Activated T-cell treated with anti-CD3 and anti-CD28 coated beads, Interleukin-2, amount 50 U/mL, for 24 hours (primary cell): ENCODE results near the gene CES4A.
A peak's percentile ranks its signal among the peaks of the same experiment; 100 is the strongest.
"Not testable (repeated sequence)": the region's sequence is repeated elsewhere in the genome, so short reads cannot be mapped to it uniquely, and the experiment has no call there.

ENCODE experiments used
- DNase-seq: peaks from one replicate; pipeline ENCODE4 v3.0.0-alpha.2; 2020
- H3K27ac Mint-ChIP-seq: 2 replicates; pipeline ENCODE4 v1.8.0; 2020; ENCODE audit warnings: mild to moderate bottlenecking, mixed read lengths
- H3K27me3 Mint-ChIP-seq: 2 replicates; pipeline ENCODE4 v1.8.0; 2020; ENCODE audit warnings: mixed read lengths
- H3K36me3 Mint-ChIP-seq: 2 replicates; pipeline ENCODE4 v1.8.0; 2020; ENCODE audit warnings: low read depth, mixed read lengths
- H3K4me1 Mint-ChIP-seq: 2 replicates; pipeline ENCODE4 v1.8.0; 2020; ENCODE audit warnings: low read depth, mixed read lengths
- H3K4me3 Mint-ChIP-seq: 2 replicates; pipeline ENCODE4 v1.8.0; 2020; ENCODE audit warnings: mild to moderate bottlenecking, moderate library complexity, mixed read lengths
- H3K9me3 Mint-ChIP-seq: 2 replicates; pipeline ENCODE4 v1.8.0; 2020; ENCODE audit warnings: mixed read lengths

Gene CES4A

DNA sequence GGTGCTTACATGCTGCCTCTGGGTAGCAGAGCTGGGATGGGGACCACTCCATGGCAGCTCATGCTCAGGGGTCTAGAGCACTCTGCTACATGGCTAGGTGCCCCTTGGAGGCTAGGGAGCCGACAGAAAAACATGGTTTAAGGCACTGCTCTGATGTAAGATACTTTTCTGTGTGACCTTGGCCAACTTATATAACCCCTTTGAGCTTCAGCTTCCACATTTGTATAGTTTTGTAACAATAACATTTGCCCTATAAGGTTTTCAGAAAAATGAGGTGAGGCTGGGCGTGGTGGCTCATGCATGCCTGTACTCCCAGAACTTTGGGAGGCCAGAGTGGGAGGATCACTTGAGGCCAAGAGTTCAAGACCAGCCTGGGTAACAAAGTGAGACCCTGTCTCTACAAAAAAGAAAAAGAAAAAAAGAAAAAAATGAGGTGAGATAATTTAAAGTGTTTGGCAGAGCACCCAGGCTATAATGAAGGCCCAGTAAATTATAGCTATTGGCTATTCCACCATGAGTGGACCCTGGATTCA is 3.2 kb downstream of the CES4A start:
- no peak overlapping the region for H3K4me3 Mint-ChIP-seq
- no peaks in the 10 kb centered on the region for H3K9me3 Mint-ChIP-seq
- H3K27ac Mint-ChIP-seq: no peak overlapping the region
- peaks cover 11% of the 10 kb centered on the region for H3K4me1 Mint-ChIP-seq
- no peaks in the 10 kb centered on the region for H3K36me3 Mint-ChIP-seq
- no peaks in the 10 kb centered on the region for H3K27me3 Mint-ChIP-seq
- no peak for DNase-seq

DNA sequence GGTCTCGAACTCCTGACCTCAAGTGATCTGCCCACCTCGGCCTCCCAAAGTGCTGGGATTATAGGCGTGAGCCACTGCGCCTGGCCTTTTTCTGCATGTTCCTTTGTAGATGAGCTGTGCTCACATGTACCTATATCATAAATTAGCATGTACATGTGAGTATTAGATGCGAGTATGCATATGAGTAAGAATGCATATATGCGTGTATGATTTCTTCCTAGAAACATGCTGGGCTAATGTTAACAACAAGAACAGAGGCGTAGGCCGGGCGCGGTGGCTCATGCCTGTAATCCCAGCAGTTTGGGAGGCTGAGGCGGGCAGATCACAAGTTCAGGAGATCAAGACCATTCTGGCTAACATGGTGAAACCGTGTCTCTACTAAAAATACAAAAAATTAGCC is 5.2 kb downstream of the CES4A start:
- not testable (repeated sequence) for H3K27me3 Mint-ChIP-seq, DNase-seq, H3K4me3 Mint-ChIP-seq, H3K36me3 Mint-ChIP-seq, H3K4me1 Mint-ChIP-seq, H3K27ac Mint-ChIP-seq, H3K9me3 Mint-ChIP-seq

DNA sequence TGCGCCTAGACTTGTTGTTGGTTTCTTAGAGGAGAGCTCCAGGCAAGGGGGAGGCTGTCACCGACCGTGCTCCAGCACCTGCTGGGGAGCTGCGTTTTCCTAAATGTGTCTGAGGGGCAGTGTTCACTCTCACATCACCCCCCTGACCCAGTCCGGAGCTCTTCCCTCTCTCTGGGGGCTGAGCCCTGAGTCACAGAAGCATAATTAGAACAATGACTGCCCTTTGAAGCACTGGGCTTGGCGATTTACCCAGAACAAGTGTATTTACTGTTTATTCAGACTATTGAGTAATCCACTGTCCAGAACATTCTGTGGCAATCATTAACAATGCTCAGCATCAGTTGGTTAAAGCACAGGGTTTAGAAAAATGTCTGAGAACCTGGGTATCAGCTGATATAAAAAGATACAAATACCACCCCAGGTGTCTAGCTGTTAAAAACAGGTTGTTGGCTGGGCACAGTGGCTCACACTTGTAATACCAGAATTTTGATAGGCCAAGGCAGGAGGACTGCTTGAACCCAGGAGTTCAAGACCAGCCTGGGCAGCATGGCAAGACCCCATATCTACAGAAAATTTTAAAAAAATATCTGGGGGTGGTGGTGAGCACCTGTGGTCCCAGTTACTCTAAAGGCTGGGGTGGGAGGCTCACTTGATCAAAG is 8.1 kb downstream of the CES4A start:
- Mint-ChIP-seq H3K4me3 (no peak overlapping the region), H3K9me3 (no peaks in the 10 kb centered on the region), H3K27me3 (no peaks in the 10 kb centered on the region), H3K36me3 (no peaks in the 10 kb centered on the region), H3K27ac (no peak overlapping the region), H3K4me1 (peaks cover 15% of the 10 kb centered on the region)
- DNase-seq: no peak

GRCh38 chr16:66996983-66997358 is 8.6 kb downstream of the CES4A start:
- H3K27me3 Mint-ChIP-seq: no peaks in the 10 kb centered on the region
- no peaks in the 10 kb centered on the region for H3K36me3 Mint-ChIP-seq
- no peaks in the 10 kb centered on the region for H3K9me3 Mint-ChIP-seq
- H3K4me1 Mint-ChIP-seq: peaks cover 20% of the 10 kb centered on the region
- no peak overlapping the region for H3K4me3 Mint-ChIP-seq
- H3K27ac Mint-ChIP-seq: no peak overlapping the region
- DNase-seq: no peak

DNA sequence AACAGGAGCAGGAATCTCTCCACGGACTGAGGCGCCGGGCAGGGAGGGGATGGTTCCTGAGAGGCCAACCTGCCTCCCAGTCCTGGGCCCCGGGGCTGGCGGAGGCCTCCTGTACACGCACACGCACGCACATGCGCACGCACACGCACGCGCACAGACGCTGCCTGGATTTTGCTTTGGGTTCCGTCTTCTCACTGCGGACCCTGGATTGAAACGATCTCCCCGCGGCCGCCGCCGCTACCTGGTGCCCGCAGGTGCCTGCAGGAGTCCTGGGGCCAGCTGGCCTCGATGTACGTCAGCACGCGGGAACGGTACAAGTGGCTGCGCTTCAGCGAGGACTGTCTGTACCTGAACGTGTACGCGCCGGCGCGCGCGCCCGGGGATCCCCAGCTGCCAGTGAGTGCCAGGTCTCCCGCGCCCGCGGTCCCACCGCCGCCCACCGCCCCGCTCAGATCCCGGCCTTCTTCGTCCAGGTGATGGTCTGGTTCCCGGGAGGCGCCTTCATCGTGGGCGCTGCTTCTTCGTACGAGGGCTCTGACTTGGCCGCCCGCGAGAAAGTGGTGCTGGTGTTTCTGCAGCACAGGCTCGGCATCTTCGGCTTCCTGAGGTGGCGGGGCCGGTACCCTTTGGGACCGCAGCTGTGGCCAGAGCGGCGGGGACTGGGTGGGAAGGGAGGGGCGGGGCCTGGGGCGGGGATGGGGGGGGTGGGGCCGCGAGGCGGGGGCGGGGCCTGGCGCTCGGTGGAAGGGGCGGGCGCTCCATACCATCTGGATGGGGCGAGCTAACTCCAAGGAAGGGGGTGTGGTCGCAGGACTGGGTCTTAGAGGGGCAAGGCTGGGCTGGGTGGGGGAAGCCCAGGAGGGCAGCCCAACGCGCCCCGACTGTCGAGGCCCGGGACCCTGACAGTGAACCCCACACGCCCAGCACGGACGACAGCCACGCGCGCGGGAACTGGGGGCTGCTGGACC is 12.3 kb downstream of the CES4A start:
- peak; percentile 78 for DNase-seq

GRCh38 chr16:67001726-67002125 is 13.3 kb downstream of the CES4A start:
- no peak overlapping the region for H3K27ac Mint-ChIP-seq
- no peak for DNase-seq
- no peaks in the 10 kb centered on the region for H3K27me3 Mint-ChIP-seq
- no peaks in the 10 kb centered on the region for H3K9me3 Mint-ChIP-seq
- peak overlapping the region; percentile 8 for H3K4me3 Mint-ChIP-seq
- H3K36me3 Mint-ChIP-seq: peaks cover 13% of the 10 kb centered on the region
- H3K4me1 Mint-ChIP-seq: peaks cover 22% of the 10 kb centered on the region

More for the DNA sequence above, 12.3 kb downstream of the CES4A start:
- H3K9me3 Mint-ChIP-seq: no peaks in the 10 kb centered on the region
- H3K27ac Mint-ChIP-seq: peak overlapping the region; percentile 85
- H3K4me3 Mint-ChIP-seq: peak overlapping the region; percentile 77
- H3K36me3 Mint-ChIP-seq: peaks cover 9% of the 10 kb centered on the region
- H3K27me3 Mint-ChIP-seq: no peaks in the 10 kb centered on the region
- peaks cover 22% of the 10 kb centered on the region for H3K4me1 Mint-ChIP-seq

DNA sequence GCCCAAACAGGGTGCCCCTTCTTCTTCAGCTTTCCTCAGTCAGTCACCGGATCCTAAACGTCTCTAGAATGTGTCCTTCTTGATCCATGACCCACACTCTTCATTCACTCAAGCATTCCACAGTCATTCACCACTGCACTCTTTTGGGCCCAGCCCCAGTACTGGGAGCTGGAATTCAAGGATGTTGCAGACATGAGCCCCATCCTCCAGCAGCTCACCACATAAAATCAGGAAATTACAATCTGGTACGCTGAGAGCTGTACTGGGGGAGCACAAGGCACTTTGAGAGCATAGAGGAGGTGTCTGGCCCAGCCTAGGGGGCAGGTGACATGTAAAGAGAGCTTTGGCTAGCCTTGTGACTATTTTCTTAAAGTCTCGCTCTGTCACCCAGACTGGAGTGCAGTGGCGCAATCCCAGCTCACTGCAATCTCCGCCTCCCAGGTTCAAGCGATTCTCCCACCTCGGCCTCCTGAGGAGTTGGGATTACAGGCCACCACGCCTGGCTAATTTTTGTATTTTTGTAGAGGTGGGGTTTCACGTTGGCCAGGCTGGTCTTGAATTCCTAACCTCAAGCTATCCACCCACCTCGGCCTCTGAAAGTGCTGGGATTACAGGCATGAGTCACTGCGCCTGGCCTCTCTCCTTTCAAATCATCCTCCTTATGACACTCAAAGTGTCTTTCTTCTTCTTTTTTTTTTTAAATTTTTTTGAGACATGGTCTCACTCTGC is 18.7 kb downstream of the CES4A start:
- H3K9me3 Mint-ChIP-seq: no peaks in the 10 kb centered on the region
- H3K27me3 Mint-ChIP-seq: no peaks in the 10 kb centered on the region
- no peak overlapping the region for H3K4me3 Mint-ChIP-seq
- no peak for DNase-seq
- peaks cover 5% of the 10 kb centered on the region for H3K4me1 Mint-ChIP-seq
- peaks cover 14% of the 10 kb centered on the region for H3K36me3 Mint-ChIP-seq
- no peak overlapping the region for H3K27ac Mint-ChIP-seq

- no peak for DNase-seq
- Mint-ChIP-seq H3K4me3 (no peak overlapping the region), H3K27ac (peak overlapping the region; percentile 9), H3K27me3 (no peaks in the 10 kb centered on the region), H3K36me3 (peaks cover 11% of the 10 kb centered on the region), H3K9me3 (no peaks in the 10 kb centered on the region), H3K4me1 (peaks cover 11% of the 10 kb centered on the region)
These were observed 20.8 kb downstream of the CES4A start for GRCh38 chr16:67009158-67009557.

DNA sequence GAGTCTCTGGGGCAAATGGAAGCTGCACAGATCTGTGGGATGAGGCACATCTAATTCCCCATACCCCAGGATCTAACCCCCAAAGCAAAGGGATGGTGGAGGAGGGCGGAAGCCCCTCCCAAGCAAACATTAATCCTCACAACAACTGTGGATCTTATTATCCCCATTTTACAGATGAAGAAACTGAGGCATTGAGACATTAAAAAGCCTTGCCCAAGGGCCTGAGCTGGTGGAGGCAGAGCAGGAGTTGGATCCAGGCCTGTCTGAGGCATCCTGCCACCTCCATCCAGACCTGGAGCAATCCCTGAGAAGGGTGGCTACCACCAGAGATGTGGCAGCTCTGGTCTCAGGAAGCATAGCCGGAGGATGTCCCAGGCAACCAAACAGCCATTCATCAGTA is 22.9 kb downstream of the CES4A start:
- H3K4me1 Mint-ChIP-seq: peaks cover 21% of the 10 kb centered on the region
- peaks cover 2% of the 10 kb centered on the region for H3K36me3 Mint-ChIP-seq
- no peak overlapping the region for H3K4me3 Mint-ChIP-seq
- H3K27me3 Mint-ChIP-seq: no peaks in the 10 kb centered on the region
- H3K9me3 Mint-ChIP-seq: no peaks in the 10 kb centered on the region
- DNase-seq: no peak
- no peak overlapping the region for H3K27ac Mint-ChIP-seq

DNA sequence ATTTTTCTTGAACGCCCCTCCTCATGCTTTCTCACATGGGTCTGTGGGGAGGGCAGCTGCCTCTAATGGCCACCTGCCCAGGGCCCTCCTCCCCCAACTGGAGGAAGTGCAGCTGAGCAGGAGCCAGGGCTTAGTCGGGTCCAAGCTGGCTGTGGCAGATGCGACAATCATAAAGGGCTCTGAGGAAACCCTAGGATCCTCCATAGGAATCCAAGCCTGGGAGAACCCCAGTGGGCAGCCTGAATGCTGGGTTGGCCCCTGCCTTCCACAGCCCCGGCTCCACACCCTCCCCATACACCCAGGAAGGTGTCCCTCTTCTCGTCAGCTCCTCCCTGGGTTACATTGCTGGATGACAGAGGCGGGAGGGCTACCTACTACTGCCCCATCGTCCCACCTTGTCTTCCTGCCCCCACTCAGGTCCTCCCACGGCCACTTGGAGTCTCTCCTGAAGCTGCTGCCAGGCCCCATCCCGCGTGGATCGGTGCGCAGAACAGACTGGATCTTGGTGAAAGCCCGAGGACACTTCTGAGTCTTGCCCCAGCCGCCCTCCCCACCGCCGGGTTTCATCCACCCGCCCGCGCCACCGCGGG is 24.9 kb downstream of the CES4A start:
- no peaks in the 10 kb centered on the region for H3K9me3 Mint-ChIP-seq
- H3K27me3 Mint-ChIP-seq: no peaks in the 10 kb centered on the region
- peaks cover 21% of the 10 kb centered on the region for H3K4me1 Mint-ChIP-seq
- H3K36me3 Mint-ChIP-seq: no peaks in the 10 kb centered on the region
- peak overlapping the region; percentile 79 for H3K4me3 Mint-ChIP-seq
- no peak for DNase-seq
- H3K27ac Mint-ChIP-seq: peak overlapping the region; percentile 33

DNA sequence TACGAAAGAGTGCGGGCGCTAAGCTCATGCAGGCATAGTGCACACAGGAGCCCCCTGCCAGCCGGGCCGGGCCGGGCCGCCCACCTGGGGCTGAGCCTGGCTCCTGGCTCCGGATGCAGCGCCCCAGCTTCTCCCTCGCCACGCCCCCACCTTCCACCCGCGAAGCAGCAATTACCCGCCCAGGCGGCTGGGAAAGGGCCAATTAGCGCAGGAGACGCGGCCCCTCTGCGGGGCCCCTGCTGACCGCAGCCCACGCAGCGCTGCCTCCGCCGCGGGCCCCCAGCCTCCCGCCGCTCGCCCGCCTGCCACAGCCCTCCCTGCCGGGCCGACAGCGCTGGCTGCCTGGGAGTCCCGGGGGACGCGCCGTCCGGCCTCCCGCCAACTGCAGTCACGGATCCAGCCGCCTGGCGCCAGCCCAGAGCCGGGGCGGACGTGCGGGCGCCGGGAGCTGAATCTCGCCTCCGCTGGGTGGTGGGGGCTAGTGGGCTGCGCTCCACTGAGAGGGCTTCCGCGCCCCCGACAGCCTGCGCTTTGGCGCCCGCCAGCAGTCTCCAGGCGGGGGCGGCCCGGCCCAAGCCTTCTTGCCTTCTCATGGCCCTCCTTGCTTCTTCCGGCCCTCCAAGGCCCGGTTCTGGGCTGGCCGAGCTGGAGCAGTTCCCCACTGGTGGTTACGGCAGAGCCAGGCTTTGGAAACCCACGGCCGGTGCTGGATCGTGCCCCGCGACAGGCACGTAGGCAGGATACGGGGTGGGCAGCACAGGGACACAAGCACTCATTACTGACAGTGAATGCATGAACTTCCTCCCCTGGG is 25.6 kb downstream of the CES4A start:
- peak overlapping the region; percentile 79 for H3K4me3 Mint-ChIP-seq
- no peaks in the 10 kb centered on the region for H3K27me3 Mint-ChIP-seq
- DNase-seq: peak; percentile 82
- peaks cover 21% of the 10 kb centered on the region for H3K4me1 Mint-ChIP-seq
- peak overlapping the region; percentile 85 for H3K27ac Mint-ChIP-seq
- no peaks in the 10 kb centered on the region for H3K9me3 Mint-ChIP-seq
- no peaks in the 10 kb centered on the region for H3K36me3 Mint-ChIP-seq

DNA sequence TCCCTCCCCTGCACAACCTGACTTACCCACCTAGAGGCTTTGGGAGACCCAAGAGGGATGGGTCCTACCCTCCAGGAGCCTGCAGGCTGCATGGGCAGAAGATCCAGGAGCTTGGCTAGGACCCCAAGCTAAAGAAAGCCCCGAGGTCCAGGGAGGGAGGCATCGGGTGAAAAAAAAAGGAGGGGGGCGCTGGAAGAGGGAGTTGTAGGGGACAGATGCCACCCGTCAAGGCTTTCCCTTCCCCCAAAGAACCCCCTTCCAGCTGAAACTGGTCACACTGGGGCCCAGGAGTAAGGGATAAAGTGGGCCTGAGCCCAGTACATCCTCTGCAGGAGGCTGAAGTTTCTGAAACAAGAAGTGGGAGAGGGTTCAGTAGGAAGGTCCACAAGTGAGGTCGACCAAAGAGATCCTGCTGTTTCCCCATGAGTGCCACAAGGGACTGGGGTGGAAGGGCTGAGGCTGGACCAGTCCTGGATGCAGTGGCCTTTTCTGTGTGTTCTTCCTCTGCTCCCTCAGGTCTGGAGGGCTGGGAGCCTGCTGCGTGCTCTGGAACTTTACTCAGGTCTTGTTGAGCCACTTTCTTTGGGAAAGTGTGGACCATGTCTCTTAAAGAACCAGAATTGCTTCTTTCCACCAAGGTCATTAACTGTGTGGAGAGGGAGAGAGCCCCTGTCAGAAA is 26.4 kb downstream of the CES4A start:
- no peak for DNase-seq
- peak overlapping the region; percentile 85 for H3K27ac Mint-ChIP-seq
- peak overlapping the region; percentile 75 for H3K4me3 Mint-ChIP-seq
- no peaks in the 10 kb centered on the region for H3K9me3 Mint-ChIP-seq
- no peaks in the 10 kb centered on the region for H3K36me3 Mint-ChIP-seq
- peaks cover 21% of the 10 kb centered on the region for H3K4me1 Mint-ChIP-seq
- H3K27me3 Mint-ChIP-seq: no peaks in the 10 kb centered on the region

DNA sequence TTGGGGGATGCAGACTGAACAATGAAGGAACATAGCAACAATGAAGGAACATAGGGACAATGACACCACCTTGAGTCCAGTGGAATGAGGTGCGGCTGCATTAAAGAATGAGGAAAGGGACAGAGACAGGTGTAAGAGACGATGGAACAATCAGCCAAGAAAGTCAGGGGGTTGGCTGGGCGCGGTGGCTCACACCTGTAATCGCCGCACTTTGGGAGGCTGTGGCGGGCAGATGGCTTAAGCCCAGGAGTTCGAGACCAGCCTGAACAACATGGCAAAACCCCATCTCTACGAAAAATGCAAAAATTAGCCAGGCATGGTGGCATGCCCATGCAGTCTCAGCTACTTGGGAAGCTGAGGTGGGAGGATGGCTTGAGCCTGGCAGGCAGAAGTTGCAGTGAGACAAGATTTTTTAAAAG is 26.9 kb downstream of the CES4A start:
- H3K4me3 Mint-ChIP-seq: no peak overlapping the region
- no peaks in the 10 kb centered on the region for H3K27me3 Mint-ChIP-seq
- H3K36me3 Mint-ChIP-seq: no peaks in the 10 kb centered on the region
- no peak for DNase-seq
- no peak overlapping the region for H3K27ac Mint-ChIP-seq
- H3K4me1 Mint-ChIP-seq: peaks cover 21% of the 10 kb centered on the region
- H3K9me3 Mint-ChIP-seq: no peaks in the 10 kb centered on the region
